ENCODE data around the gene DEPDC4.
A peak's percentile ranks its signal among the peaks of the same experiment; 100 is the strongest.

DEPDC4 gene

DNA sequence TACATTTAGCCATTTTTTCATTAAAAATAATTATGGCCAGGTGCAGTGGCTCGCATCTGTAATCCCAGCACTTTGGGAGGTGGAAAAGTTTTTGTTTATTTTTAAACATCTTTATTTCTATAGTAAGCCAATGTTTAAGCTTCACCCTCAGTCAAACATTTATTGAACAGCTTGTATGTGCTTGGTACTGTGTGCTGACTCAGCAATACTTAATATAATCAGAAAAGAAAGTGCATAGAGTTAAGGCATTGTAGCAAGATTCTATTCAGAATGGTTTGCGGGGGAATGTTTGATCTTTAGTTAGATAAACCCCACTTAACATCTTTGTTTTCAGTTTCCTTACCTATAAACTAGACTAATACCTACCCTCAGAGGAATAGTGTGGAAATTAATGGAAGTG lies 55.2 kb downstream of the DEPDC4 start:
- no peak for DNase-seq

DNA sequence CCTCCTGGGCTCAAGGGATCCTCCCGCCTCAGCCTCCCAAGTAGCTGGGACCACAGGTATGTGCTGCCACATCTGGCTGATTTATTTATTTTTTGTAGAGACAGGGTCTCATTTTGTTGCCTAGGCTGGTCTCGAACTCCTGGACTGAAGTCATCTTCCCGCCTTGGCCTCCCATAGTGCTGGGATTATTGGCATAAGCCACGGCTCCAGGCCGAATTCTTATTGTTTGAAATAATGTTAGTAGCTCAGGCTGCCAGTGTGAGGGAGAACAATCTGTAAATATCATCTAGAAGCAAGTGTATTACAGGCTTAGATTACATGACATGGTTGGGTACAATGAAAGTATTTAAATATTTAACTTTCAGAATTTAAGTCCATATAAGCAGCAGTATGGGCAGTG lies 58.0 kb downstream of the DEPDC4 start:
- no peak for DNase-seq

DNA sequence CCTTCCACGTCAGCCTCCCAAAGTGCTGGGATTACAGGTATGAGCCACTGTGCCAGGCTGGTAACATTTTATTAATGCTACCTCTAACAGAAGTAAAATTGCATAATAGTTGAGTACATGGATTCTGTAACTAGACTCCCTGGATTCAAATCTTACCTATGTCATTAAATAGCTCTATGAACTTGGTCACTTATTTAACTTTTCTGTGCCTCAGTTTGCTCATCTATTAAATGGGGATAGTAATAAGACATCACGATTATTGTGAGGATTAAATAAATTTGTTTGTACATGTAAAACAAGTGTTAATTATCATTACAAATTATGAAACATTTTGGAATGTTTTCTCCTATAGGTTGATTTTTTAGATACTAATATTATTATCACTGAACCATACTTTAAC lies 59.6 kb downstream of the DEPDC4 start:
- DNase-seq: no peak

DNA sequence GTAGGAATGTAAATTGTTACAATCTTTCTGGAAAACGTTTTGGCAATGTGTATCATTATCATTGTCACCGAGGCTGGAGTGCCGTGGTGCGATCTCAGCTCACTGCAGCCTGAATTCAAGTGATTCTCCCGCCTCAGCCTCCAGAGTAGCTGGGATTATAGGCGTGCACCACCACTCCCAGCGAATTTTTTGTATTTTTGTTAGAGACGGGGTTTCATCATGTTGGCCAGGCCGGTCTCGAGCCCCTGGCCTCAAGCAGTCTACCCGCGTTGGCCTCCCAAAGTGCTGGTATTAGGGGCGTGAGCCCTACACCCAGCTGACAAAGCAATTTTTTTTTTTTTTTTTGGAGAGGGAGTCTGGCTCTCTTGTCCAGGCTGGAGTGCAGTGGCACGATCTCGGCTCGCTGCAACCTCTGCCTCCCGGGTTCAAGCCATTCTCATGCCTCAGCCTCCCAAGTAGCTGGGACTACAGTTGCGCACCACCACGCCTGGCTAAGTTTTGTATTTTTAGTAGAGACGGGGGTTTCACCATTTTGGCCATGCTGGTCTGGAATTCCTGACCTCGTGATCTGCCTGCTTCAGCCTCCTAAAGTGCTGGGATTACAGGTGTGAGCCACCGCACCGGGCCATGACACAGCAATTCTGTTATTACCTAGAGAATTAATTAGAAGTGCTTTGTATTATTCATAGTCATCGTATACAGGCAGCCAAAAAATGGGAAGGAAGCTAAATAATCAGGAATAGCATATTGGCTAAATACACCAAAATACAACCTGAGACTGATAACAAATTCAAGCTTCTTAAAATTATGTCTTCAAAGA lies 65.1 kb downstream of the DEPDC4 start:
- no peak for DNase-seq

DNA sequence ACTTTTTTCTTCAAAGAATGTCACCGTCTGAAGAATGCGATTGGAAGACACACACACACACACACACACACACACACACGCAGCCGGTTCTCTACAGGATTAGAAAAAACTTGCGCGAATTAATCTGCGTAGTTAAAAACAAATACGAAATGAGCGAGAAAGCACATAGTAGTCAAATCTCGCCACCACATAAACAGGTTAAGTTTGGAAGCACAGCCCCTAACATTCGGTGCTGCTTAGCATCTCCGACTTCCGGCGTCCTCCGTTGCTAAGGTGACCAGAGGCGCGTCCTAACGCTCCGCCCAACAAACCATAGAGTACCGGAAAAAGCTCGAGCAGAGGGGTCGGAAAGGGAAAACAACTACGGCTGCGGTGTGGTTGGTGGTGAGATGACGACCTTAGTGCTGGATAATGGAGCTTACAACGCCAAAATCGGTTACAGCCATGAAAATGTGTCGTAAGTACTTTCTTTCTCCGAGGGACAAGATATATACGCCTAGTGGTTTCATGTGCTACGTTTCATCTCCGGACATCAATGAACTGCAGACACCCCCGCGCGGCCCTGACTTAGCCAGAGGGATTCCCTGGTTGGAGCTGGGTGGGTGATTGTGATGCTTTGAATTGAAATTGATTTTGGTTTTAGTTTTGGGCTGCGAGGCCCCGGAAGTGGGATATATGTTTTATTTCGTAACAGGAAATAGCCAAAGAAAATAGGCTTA lies 66.3 kb downstream of the DEPDC4 start, which contains the start of gene ACTR6:
Gene ACTR6, plus strand, starts transcription at position 353 of the 719 bp plus-strand sequence. Its CDS starts 37 bp downstream, at position 390.
- peak; percentile 83 to 89 for DNase-seq

DNA sequence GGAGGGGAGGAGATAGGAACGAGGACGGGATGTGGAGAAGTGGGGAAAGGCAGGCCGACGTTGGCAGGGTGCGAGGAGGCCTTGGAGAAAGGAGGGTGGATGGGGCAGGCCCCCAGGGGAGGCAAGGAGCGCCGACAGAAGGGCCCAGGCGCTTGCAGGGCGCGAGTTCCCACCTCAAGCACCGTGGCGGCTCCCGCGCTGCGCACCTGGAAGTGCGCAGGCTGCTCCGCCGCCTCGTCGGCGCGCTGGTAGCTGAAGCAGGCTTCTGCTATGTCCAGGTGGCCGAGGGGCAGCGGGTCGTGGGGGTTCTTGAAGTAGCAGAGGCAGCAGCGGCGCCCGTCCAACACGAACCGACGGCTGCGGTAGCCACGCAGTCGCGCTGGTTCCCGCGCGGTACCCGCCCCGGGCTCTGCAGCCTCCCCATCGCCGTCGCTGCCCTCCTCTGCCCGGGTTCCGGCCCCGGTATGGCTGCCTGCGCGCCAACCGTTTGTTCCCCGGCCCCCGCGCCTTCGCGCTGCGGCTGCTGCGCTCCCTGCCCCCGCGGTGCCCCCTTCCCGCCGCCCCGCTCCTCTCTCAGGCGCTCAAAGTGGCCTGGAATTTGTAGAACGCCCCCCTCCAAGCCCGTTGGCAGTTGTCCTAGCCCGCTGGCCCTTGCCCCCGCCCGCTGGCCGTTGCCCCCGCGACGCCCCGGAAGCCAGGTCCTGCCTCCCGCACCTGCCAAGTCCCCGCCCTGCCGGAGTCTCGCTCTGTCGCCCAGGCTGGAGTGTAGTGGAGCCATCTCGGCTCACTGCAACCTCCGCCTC lies 67.3 kb downstream of the DEPDC4 start:
- DNase-seq: peak; percentile 21 to 53

DNA sequence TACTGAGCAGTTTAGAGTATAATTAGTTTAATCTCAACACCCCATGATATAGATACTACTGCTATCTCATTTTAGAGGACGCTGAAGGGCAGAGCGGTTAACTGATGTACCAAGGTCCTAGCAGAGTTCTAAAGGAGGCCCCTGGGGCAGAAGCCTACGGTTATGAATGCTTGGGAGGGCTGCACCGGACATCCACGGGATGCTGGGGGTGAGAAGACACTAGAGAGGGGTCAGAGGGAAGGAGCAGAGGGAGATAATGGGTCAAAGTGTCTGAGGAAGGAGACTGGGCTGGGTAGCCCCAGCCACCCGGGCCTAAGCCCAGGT lies 67.9 kb downstream of the DEPDC4 start:
- DNase-seq: no peak

DNA sequence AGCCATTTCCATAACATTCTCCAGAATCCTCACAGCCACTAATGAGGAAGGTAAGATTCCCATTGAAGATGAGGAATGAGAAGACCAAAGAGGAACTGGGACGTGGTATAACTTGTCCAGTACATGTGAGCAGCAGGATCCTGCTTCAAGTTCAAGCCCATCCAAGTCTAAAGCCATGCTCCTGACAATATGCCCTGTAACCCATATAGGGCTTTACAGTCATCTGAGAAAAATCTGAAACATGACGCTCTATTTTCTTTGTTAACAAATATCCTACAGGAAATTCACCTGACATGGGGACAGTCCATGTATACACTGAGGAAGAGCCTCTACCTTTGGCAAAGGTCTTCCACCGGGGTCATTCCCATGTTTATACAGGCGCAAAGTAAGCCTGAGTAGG lies 69.4 kb downstream of the DEPDC4 start:
- no peak for DNase-seq

DNA sequence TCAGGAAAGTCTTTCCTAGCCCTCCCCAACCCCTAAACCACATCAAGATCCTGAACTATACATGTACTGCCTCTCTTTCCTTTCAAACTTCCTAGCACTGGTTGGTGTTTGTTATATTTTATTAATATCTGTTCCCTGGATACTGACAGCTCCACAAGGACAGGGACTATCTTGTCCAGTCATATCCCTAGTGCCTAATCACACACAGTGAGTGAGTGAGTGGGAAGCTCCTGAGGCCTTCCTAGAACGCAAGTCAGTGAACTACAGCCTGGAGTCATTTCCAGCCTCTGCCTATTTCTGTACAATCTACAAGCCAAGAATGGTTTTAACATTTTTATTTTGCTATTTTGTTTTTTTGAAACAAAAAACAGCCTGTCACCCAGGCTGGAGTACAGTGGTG lies 73.8 kb downstream of the DEPDC4 start:
- no peak for DNase-seq
